ENCODE measurements around the gene OTUD5.

OTUD5 gene

DNA sequence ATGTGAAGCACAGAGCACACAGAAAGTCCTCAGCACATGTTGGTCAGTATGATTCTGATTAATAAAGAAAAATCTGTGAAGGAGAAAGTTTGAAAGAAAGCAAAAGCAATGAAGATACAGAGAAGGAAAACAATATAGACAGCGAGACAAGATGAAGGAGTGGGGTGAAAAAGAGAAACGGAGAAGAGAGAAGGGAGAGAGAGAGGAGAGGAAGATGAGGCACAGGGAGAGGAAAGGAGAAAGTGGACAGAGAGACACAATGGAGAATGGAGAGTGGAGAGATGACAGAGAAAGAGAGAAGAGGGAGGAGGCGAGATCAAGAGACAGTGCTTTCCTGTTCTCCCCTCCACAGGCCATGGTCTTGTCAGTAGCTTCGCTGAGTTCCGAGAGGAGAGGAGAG, 18.1 kb upstream of the OTUD5 start:
- Histone ChIP-seq H3K27ac (replicated peaks) (no peak overlapping the region), H3K4me3 (replicated peaks; ENCODE audit: insufficient read depth, low read length) (no peak overlapping the region), H3K27me3 (ENCODE audit: insufficient read depth, poor library complexity, severe bottlenecking) (no peaks in the 10 kb centered on the region)
- no peak for DNase-seq (ENCODE audit: low read depth in 1 of 2, low spot score in 1 of 2)
- TF ChIP-seq, protein P1, sequence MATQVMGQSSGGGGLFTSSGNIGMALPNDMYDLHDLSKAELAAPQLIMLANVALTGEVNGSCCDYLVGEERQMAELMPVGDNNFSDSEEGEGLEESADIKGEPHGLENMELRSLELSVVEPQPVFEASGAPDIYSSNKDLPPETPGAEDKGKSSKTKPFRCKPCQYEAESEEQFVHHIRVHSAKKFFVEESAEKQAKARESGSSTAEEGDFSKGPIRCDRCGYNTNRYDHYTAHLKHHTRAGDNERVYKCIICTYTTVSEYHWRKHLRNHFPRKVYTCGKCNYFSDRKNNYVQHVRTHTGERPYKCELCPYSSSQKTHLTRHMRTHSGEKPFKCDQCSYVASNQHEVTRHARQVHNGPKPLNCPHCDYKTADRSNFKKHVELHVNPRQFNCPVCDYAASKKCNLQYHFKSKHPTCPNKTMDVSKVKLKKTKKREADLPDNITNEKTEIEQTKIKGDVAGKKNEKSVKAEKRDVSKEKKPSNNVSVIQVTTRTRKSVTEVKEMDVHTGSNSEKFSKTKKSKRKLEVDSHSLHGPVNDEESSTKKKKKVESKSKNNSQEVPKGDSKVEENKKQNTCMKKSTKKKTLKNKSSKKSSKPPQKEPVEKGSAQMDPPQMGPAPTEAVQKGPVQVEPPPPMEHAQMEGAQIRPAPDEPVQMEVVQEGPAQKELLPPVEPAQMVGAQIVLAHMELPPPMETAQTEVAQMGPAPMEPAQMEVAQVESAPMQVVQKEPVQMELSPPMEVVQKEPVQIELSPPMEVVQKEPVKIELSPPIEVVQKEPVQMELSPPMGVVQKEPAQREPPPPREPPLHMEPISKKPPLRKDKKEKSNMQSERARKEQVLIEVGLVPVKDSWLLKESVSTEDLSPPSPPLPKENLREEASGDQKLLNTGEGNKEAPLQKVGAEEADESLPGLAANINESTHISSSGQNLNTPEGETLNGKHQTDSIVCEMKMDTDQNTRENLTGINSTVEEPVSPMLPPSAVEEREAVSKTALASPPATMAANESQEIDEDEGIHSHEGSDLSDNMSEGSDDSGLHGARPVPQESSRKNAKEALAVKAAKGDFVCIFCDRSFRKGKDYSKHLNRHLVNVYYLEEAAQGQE (IDR thresholded peaks at IDR 0.05; ENCODE audit: insufficient replicate concordance, low read depth): no peak
- no peak for TF ChIP-seq GABPA (IDR thresholded peaks at IDR 0.05; ENCODE audit: low read depth)
- no peak for TF ChIP-seq POLR2AphosphoS5 (IDR thresholded peaks at IDR 0.05; ENCODE audit: low read depth)
- TF ChIP-seq, protein P2, sequence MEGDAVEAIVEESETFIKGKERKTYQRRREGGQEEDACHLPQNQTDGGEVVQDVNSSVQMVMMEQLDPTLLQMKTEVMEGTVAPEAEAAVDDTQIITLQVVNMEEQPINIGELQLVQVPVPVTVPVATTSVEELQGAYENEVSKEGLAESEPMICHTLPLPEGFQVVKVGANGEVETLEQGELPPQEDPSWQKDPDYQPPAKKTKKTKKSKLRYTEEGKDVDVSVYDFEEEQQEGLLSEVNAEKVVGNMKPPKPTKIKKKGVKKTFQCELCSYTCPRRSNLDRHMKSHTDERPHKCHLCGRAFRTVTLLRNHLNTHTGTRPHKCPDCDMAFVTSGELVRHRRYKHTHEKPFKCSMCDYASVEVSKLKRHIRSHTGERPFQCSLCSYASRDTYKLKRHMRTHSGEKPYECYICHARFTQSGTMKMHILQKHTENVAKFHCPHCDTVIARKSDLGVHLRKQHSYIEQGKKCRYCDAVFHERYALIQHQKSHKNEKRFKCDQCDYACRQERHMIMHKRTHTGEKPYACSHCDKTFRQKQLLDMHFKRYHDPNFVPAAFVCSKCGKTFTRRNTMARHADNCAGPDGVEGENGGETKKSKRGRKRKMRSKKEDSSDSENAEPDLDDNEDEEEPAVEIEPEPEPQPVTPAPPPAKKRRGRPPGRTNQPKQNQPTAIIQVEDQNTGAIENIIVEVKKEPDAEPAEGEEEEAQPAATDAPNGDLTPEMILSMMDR (IDR thresholded peaks at IDR 0.05; ENCODE audit: insufficient read depth, low read length): no peak
- TF ChIP-seq SPI1 (IDR thresholded peaks at IDR 0.05; ENCODE audit: borderline replicate concordance, low read depth): no peak

DNA sequence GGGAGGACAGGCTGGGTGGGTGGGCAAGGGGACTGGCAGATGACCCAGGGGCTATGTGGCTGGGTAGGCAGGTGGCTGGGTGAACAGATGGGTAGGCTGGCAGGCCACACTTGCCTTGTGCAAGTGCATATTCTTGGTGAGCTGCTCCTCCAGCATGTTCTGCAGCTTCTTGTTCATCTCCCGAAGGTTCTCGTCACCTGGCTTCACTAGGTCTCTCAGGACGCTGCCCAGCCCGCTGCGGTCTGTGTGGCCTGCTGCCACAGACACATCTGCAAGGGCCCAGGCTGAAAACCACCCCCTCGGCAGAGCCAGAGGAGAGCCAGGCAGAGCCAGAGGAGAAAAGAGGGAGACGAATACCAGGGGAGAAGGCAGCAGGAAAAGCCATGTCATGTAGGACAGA, 17.6 kb upstream of the OTUD5 start:
- TF ChIP-seq SPI1 (IDR thresholded peaks at IDR 0.05; ENCODE audit: borderline replicate concordance, low read depth) (no peak), POLR2AphosphoS5 (IDR thresholded peaks at IDR 0.05; ENCODE audit: low read depth) (no peak), GABPA (IDR thresholded peaks at IDR 0.05; ENCODE audit: low read depth) (no peak)
- TF ChIP-seq, protein P2 (IDR thresholded peaks at IDR 0.05; ENCODE audit: insufficient read depth, low read length): no peak
- TF ChIP-seq, protein P1 (IDR thresholded peaks at IDR 0.05; ENCODE audit: insufficient replicate concordance, low read depth): no peak
- Histone ChIP-seq H3K4me3 (replicated peaks; ENCODE audit: insufficient read depth, low read length) (no peak overlapping the region), H3K27me3 (ENCODE audit: insufficient read depth, poor library complexity, severe bottlenecking) (no peaks in the 10 kb centered on the region), H3K27ac (replicated peaks) (no peak overlapping the region)
- DNase-seq (ENCODE audit: low read depth in 1 of 2, low spot score in 1 of 2): no peak

DNA sequence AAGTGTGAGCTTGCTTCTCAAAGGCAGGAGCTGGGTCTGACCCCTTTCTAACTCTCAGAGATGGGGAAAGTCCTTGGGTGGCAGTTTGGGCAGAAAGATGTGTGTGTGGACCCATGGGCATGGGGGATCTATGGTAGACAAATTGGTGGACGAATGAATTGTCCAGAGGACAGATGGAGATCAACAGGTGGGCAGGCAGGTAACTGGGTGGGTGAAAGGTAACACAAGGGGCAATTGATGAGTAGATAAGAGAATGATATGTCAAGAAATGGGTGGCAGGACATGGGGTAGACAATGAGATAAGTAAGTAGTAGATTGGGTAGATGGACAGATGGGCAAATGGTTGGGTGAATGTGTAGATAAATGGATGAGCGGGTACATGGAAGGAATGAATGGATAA, 17.2 kb upstream of the OTUD5 start:
- Histone ChIP-seq H3K27me3 (ENCODE audit: insufficient read depth, poor library complexity, severe bottlenecking) (no peaks in the 10 kb centered on the region), H3K27ac (replicated peaks) (no peak overlapping the region), H3K4me3 (replicated peaks; ENCODE audit: insufficient read depth, low read length) (no peak overlapping the region)
- TF ChIP-seq SPI1 (IDR thresholded peaks at IDR 0.05; ENCODE audit: borderline replicate concordance, low read depth) (no peak), POLR2AphosphoS5 (IDR thresholded peaks at IDR 0.05; ENCODE audit: low read depth) (no peak), GABPA (IDR thresholded peaks at IDR 0.05; ENCODE audit: low read depth) (no peak)
- TF ChIP-seq, protein P2 (IDR thresholded peaks at IDR 0.05; ENCODE audit: insufficient read depth, low read length): no peak
- no peak for DNase-seq (ENCODE audit: low read depth in 1 of 2, low spot score in 1 of 2)

DNA sequence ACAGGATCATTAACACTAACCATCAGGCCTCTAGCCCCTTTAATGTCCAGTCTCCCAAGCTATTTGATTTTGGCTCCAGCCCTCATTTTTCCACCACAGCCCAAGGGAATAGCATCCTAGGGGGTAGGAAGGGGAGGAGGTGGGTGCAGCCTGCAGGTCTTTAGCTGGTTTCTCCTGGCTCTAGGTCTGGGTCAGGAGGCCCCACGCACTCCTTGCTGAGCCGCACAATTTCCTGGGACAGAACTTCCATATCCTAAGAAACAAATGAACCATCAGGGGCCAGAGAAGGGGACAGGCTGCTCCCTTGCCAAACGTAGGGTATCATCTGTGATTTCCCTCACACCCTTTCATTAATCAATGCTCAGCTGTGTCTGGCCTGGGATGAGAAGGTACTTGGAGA, 16.6 kb upstream of the OTUD5 start:
- Histone ChIP-seq H3K27me3 (ENCODE audit: insufficient read depth, poor library complexity, severe bottlenecking) (no peaks in the 10 kb centered on the region), H3K27ac (replicated peaks) (no peak overlapping the region), H3K4me3 (replicated peaks; ENCODE audit: insufficient read depth, low read length) (no peak overlapping the region)
- no peak for DNase-seq (ENCODE audit: low read depth in 1 of 2, low spot score in 1 of 2)
- TF ChIP-seq GABPA (IDR thresholded peaks at IDR 0.05; ENCODE audit: low read depth): no peak
- TF ChIP-seq, protein P1 (IDR thresholded peaks at IDR 0.05; ENCODE audit: insufficient replicate concordance, low read depth): no peak
- no peak for TF ChIP-seq SPI1 (IDR thresholded peaks at IDR 0.05; ENCODE audit: borderline replicate concordance, low read depth)
- no peak for TF ChIP-seq POLR2AphosphoS5 (IDR thresholded peaks at IDR 0.05; ENCODE audit: low read depth)
